ENCODE measurements around the gene ESYT2.

The ESYT2 gene

DNA sequence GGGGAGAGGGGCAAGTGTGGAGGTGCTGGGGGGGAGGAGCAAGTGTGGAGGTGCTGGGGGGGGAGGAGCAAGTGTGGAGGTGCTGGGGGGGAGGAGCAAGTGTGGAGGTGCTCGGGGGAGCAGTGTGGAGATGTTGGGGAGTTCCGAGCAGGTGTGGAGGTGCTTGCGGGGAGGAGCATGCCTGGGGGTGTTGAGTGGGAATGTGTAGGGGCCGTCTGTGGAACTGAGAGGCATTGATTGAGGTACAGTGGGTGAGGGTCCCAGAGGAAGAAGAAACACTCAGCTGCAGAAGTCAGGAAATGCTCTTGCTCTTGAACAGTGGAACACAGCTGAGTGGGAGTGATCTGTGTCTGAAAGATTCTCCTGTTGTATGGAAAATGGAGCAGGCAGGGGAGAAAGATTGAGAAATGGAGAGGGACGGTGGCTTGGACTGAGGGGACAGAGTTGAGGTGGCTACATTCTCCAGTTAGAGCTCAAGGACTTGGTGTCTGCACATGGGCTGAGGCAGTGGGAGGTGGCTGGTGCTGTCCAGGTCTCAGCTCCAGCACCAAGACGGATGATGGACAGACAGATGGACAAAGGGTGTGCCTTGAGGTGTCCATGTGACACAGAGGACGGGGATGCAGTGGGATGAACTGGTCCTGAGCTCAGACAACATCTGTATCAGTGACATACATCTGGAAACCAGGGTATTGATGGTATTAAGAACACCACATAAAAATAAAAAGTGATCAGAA lies 99.5 kb downstream of the ESYT2 start:
- peak in 2 of 56 donors; percentile 7 to 14 for DNase-seq

DNA sequence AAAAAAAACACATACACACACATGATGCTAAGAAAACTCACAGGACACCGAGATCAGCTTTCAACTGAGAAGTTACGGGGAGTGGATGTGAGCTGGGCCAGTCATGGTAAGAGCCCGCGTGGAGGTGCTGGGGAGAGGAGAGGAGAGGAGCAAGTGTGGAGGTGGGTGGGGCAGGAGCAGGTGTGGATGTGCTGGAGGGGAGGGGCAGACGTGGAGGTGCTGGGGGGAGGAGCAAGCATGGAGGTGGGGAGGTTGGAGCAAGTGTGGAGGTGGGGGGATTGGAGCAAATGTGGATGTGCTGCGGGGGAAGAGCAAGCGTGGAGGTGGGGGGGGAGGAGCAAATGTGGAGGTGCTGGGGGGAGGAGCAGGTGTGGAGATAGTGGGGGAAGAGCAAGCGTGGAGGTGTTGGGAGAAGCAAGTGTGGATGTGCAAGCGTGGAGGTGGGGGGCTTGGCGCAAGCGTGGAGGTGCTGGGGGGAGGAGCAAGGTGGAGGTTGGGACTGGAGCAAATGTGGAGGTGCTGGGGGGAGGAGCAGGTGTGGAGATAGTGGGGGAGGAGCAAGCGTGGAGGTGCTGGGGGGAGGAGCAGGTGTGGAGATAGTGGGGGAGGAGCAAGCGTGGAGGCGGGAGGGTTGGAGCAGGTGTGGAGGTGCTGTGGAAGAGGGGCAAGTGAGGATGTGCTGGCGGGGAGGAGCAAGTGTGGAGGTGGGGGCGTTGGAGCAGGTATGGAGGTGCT lies 100.2 kb downstream of the ESYT2 start:
- DNase-seq = no peak

DNA sequence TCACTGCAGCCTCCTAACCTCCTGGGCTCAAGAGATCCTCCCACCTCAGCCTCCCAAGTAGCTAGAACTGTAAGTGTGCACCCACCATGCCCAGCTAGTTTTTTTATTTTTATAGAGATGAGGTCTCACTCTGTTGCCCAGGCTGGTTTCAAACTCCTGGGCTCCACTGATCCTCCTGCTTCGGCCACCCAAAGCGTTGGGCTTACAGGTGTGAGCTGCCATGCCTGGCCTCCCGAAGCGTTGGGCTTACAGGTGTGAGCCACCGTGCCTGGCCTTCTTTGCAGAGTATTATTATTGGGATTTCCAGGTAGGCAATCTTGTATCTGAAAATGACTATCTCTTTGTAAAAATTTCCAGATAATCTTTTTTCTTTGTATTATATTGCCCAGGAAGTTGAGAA lies 101.6 kb downstream of the ESYT2 start:
- DNase-seq = no peak

DNA sequence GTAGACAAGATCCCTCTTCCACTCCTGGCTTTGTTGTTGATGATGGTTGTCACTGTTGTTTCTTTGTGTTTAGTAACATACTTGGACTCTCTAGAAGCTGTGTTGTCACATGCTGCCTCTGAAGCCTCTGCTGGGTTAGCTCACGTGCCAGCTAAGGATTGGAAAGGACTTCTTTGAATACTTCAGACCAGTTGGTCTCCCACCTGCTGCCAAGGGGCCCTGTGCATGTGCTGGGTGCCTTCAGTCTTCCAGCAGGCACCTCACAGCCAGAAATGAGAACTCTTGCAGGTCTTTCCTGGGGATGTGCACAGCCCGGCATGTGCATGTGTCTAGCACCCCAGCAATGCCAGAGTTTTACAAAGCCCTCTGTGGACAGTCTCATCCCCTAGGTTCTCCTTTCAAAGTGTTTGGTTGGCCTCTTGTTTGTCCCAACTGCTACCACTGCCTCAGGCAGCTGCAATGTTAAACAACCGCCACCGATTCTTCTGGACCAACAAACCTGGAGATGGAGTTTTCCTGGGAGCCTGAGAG lies 103.0 kb downstream of the ESYT2 start:
- no peak for DNase-seq

DNA sequence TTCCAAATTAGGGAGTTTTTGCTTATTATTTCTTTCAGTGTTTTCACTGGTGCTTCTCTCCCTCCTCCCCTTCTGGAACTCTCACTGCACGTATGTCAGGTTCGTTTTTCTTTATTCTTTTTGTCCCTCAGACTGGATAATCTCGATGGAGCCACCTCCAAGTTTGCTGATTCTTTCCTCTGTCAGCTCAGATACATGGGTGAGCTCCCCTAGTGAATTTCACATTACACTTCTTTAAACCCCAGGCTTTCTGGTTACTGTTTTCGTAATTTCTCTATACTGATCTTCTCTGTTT lies 103.9 kb downstream of the ESYT2 start:
- DNase-seq = no peak

DNA sequence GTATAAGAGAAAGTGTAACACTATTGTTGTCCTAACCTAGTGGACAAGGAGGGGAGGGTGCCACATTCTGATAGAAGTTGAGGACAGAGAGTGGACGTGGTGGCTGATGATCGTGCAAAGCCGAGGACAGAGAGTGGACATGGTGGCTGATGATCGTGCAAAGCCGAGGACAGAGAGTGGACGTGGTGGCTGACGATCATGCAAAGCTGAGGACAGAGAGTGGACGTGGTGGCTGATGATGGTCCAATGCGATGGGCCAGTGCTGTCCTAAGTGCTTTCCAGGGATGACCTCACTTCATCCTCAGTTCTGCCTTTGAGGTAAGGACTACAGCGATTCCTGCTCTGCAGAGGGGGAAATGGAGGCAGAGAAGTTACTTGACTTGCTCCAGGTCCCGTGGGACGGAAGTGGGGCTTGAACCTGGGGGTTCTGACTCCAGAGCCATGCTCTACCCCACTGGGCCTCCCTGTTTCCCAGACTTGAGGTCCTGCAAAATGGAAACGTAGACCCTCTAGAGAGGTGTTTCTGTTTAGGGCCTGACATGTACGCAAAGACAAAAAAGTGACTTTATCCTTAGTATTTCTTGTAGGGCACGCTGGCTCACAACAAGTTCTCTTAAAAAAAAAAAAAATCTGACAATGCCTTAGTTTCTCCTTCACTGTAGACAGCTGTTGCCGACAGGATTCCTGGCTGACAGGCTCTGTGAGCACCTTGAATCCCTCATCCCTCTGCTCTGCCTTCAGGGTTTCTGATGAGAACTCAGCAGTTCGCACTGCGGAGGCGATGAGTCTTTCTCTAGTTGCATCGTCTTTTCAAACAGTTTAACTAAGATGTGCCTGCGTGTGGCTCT lies 104.4 kb downstream of the ESYT2 start:
- DNase-seq = no peak

DNA sequence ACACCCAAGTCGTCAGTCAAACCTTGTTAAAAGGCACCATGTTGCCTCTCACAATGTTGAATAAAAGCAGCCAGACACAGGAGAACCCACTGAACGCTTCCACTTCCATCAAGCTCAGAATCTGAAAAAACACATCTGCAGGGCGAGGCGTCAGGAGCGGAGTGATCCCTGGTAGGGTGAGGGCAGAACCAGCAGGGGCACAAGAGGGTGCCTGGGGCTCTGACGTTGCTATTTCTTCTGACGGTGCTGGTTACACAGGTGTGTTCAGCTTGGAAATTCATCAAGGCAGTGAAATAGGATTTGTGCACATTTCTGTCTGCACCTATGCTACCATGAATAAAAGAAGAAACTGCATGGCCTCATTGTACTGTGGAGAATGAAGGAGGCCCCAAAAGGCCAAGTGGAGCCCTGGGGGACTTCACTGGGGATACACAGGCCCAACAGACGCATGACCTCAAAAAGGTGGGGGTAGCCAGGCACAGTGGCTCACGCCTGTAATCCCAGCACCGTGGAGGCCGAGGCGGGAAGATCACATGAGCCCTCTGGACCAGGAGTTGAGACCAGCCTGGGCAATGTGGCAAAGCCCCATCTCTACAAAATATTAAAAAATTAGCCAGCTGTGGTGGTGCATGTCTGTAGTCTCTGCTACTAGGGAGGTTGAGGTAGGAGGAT lies 105.5 kb downstream of the ESYT2 start:
- no peak for DNase-seq

DNA sequence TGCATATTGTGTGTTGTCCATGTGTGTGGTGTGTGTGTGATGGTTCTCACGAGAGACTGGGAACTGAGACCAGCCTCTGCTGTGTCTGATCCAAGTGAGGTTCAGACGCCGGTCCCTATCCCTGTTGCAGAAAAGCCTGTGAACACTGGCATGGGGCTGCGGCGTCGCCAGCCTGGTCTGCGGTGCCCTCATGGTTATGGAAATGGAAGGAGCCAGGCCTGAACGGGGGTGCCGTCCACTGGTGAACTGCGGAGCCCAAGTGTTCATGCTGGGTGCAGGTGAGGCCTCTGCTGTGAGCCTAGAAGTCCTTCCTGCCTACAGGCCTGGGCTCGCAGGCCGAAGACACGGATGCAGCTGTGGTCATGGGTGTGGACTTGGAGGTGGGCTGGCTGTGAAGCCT lies 106.0 kb downstream of the ESYT2 start:
- DNase-seq = no peak

DNA sequence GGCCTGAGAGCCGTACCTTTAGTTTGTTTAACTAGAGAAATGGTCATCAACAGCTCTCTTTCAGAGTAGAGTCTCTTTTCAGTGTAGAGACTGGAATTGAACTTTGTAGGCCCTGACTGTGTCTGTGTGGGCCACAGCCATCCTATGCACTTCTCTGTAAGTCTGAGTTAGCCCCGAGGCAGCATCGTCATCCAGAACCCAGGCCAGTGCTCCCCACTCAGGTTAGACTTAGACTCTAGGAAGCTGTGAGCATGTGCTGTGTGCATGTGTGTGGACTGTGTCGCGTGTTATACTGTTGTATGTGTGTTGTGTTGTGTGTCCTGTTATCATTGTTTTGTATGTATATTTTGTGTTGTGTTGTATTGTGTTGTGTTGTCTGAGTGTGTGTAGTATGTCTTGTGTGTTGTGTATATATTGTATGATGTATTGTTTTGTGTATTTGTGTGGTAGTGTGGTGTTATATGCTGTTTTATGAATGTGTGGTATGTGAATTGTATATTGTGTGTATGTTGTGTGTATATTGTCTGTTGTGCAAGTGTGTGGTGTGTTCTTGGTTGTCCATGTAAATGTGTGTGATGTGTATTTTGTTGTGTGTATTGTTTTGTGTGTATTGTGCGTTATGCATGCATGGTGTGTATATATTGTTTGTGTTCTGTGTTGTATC lies 106.6 kb downstream of the ESYT2 start:
- DNase-seq = no peak

DNA sequence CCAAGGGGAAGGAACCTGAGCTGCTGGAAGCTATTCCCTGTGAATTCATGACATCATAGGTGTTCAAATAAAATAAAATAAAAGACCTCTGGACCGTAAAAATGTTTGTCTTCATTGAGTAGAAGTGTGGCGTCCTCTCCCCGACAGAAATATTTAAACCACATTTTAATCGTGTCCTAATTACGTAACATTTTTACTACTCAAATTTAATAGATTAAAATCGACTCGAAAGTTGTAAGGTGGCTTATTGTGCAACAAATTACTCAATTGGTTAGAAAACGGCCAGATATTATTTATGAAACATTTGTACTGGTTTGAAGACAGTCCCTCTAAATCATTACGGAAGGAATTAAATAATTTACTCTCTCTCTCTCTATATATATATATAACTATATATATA lies 109.2 kb downstream of the ESYT2 start:
- no peak for DNase-seq

DNA sequence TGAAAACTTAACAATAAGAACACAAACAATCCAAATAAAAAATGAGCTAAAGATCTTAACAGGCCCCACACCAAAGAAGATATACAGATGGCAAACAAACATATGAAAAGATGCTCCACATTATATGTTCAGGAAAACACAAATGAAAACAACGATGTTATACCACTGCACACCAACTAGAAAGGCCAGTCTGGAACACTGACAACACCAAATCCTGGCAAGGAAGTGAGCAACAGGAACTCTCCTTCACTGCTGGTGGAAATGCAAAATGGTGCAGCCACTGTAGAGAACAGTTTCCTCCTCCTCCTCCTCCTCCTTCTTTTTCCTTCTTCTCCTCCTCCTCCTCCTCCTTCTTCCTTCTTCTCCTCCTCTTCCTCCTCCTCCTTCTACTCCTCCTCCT lies 112.5 kb downstream of the ESYT2 start:
- DNase-seq = no peak

DNA sequence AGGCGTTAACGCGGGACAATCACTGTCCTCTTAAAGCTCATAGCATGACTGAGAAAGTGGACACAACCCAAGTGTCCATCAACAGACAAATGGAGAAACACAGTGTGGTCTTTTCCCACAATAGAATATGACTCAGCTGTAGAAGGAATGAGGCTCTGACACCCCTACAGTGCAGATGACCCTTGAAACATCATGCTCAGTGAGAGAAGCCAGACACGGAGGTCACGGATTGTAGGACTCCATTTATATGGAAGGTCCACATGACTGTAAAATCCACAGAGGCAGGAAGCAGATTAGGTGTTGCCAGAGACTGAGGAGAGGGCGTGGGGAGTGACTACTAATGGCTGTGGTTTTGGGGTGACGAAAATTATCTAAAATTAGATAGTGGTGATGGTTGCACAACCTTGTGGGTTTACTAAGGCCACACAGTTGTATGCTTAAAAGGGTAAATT lies 118.6 kb downstream of the ESYT2 start:
- DNase-seq = no peak

DNA sequence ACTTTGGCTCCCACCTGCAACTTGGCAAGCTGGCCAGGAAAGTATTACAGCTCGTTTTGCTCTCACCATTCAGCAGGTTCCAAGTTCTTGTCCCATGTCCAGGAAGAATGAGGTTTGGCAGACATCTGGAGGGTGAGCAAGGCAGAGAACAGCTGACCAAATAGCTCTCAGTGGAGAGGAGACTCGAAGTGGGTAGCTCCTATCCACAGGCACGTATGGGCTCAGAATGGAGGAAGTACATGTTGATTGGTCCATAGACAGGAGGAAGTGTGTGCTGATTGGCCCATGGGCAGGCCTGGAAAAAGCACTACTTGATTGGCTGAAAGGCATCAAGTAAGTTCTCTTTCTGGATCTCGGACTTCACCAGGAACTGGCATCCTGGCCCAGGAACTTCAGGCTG lies 121.7 kb downstream of the ESYT2 start:
- no peak for DNase-seq

DNA sequence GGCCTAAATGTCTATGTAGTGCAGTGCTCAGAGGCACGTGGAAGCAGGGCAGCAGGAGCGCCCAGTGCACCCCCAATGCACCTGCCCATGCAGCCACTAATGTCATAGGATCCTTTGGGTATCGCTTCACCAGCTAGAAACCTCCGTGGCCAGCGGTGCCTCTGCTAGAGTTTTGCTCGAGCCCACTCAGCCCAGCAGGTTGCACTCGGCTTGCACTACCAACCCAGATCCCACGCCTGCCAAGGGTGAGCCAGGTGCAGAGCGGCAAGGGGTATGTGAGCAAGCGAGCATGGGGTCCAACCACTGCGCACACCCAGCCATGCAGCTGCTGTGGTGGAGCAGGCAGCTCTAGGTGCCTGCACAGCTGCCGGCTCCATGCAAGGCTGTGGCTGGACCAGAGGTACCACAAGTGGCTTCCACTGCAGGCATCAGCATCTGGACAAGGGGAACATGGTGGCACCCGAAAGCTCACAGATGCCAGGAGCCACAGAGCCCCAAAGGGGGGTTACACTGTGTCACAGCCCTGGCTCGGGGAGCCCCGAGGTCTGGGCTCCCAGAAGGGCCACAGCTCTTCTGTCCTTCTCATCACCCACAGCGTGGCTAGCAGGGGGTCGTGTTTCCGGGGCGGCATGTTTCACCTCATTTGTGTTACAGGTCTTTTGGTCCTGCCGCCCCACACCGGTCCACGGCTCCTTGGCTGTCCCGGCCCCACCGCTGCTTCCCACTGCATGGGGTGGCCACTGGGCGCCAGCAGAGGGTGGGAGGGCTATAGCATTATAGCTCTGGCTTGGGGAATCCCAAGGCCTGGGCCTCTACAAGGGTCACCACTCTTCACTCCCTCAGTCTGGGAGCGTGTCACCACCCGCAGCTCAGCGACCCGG lies 122.4 kb downstream of the ESYT2 start:
- no peak for DNase-seq

DNA sequence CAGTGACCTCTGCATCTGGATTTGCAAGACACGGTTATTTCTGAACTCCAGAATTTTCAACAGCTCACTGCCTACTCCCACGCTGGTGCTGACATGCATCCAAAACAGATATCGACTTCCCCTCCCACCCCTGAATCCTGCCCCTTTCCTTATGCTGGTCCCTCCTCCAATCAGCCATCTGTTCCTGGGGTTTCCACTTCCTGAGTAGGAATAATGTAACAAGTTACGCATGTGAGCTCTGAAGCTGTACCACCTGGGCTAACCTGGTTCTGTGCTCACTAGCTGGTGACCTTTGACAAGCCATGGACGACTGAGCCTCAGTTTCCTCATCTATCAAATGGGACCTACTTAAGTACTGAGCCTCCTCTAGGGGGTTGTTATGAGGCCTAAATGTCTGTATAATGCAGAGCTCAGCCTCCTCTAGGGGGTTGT lies 123.0 kb downstream of the ESYT2 start:
- no peak for DNase-seq

DNA sequence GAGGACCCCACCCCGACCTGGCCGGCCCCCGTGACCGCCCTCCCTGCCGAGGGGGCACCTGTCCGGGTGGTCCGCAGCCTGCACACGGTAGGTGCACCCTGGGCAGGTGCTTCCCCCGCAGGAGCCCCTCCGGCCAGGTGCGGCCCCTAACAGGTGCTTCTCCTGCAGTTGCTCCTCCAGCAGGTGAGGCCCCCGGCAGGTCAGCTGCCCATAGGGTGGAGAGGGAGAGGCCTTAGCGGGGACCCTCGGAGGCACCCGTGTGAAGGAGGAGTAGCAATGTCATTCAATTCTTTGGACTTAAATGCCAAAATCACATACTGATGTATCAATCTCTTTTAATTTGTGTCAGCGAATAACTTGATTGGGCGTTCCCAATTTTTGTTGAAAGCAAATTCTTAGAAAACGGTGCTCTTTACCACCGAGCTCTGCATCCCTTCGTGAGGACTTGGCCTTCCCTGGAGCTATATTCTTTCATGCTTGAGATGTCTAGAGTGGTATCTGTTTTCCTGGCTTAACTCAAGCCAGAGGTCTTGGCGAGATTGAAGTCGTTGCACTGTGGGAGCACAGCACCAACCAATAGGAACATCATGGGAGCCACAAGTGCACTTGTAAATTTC lies 124.0 kb downstream of the ESYT2 start:
- peak in 2 of 56 donors; percentile 51 to 56 for DNase-seq

DNA sequence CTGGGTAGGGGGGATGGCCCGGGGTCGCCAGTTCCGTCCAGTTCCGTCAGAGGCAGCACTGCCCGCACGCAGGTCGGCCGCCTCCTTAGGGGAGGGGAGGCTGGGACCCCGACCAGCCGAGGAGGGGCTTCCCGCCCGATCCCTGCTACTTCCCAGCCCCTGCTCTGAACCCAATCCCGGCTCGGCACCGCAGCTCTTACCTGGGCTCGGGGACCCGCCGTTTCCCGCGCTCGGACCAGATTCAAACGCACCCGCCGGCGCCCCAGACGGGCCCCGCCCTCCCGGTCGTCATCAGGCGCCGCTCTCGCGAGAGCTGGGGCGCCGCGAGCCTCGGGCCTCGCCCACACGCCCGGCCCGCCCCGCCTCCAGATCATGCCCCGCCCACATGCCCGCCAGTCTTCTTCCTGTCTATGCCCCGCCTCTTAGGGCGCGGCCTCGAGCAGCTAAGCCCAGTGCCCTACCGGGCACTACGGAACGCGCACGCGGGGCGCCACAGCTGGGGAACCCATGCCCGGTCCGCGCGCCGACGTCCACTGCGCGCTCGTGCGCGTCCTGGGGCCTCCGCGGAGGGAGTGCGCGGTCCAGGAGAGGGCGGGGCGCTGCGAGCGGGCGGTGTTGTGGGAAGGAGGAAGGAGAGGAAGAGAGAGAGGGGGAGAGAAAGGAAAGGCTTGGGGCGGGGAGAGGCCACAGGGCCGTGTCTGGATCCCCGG lies 124.6 kb downstream of the ESYT2 start, which contains the start of gene NCAPG2:
Gene NCAPG2, minus strand, starts transcription at position 281 of the 710 bp plus-strand sequence. CDS start 2,905 bp downstream, outside the sequence.
- DNase-seq = peak; percentile 55 to 98 (median 94)

Data from nucleus accumbens (tissue), 56 donors.